Prostate gland (tissue), 2 donors: Measurements from ENCODE around the gene OR14K1.
"Not testable (repeated sequence)": the region's sequence is repeated elsewhere in the genome, so short reads cannot be mapped to it uniquely, and the experiment has no call there.

Experiments
- POLR2A ChIP-seq: fragments of 450-650 bp; IDR thresholded peaks from one replicate; pipeline ENCODE4 v1.6.1; 2016; ENCODE audit warnings: antibody characterized with exemption, mild to moderate bottlenecking
- POLR2AphosphoS5 ChIP-seq: sonication (generic); formaldehyde crosslinking; IDR thresholded peaks from one replicate; pipeline ENCODE4 v1.6.1; 2017; ENCODE audit warnings: antibody characterized with exemption
- TF ChIP-seq, protein P1 (sequence below), 4 experiments: fragments of 200-600 bp in 2 of 4; fragments of 450-650 bp in 2 of 4; sonication (generic) in 2 of 4; IDR thresholded peaks; 1 replicate in 3 of 4; 2 replicates in 1 of 4; pipeline ENCODE4 v1.5.1; 2016 to 2019; ENCODE audit warnings: antibody characterized with exemption in 4 of 4, mild to moderate bottlenecking in 2 of 4, moderate library complexity in 2 of 4

DNA sequence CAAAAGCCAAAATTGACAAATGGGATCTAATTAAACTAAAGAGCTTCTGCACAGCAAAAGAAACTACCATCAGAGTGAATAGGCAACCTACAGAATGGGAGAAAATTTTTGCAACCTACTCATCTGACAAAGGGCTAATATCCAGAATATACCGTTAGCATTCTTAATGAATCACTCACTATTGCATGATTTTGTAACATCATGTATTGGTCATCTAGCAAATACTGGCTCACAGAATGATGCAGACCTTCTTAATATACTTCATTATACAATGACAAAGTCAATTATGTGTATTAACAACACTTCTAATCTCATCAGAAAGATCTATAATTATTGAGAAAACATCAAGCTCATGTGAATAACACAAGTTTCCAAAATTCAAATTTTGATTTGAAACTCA, 15.9 kb downstream of the OR14K1 start:
- TF ChIP-seq, protein P1, sequence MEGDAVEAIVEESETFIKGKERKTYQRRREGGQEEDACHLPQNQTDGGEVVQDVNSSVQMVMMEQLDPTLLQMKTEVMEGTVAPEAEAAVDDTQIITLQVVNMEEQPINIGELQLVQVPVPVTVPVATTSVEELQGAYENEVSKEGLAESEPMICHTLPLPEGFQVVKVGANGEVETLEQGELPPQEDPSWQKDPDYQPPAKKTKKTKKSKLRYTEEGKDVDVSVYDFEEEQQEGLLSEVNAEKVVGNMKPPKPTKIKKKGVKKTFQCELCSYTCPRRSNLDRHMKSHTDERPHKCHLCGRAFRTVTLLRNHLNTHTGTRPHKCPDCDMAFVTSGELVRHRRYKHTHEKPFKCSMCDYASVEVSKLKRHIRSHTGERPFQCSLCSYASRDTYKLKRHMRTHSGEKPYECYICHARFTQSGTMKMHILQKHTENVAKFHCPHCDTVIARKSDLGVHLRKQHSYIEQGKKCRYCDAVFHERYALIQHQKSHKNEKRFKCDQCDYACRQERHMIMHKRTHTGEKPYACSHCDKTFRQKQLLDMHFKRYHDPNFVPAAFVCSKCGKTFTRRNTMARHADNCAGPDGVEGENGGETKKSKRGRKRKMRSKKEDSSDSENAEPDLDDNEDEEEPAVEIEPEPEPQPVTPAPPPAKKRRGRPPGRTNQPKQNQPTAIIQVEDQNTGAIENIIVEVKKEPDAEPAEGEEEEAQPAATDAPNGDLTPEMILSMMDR (IDR thresholded peaks at IDR 0.05): not testable (repeated sequence)
- not testable (repeated sequence) for TF ChIP-seq POLR2A, POLR2AphosphoS5
